B cell (primary cell): ENCODE data around the gene LELP1.
A peak's percentile ranks its signal among the peaks of the same experiment; 100 is the strongest.
"Not testable (repeated sequence)": the region's sequence is repeated elsewhere in the genome, so short reads cannot be mapped to it uniquely, and the experiment has no call there.

Source experiments
- CTCF ChIP-seq: fragments of 200-600 bp; IDR thresholded peaks from one replicate; pipeline ENCODE4 v1.8.0; 2022; ENCODE audit warnings: antibody characterized with exemption, mild to moderate bottlenecking
- EZH2 ChIP-seq: IDR thresholded peaks from 2 replicates; pipeline ENCODE4 v1.6.1; 2012; ENCODE audit warnings: borderline replicate concordance, low read depth, mild to moderate bottlenecking, moderate library complexity, low read length; ENCODE audit not compliant: insufficient read depth, poor library complexity, severe bottlenecking

- peak; percentile 64 for TF ChIP-seq CTCF
- not testable (repeated sequence) for TF ChIP-seq EZH2
Measured at GRCh38 chr1:153229076-153229829, 26.0 kb downstream of the LELP1 start.
